HS-27A (cell line): ENCODE data around the gene CD200.

ENCODE experiments used
- DNase-seq: peaks from one replicate; pipeline ENCODE4 v3.0.0-alpha.2; 2012; ENCODE audit warnings: low read depth, missing footprints

Gene CD200

DNA sequence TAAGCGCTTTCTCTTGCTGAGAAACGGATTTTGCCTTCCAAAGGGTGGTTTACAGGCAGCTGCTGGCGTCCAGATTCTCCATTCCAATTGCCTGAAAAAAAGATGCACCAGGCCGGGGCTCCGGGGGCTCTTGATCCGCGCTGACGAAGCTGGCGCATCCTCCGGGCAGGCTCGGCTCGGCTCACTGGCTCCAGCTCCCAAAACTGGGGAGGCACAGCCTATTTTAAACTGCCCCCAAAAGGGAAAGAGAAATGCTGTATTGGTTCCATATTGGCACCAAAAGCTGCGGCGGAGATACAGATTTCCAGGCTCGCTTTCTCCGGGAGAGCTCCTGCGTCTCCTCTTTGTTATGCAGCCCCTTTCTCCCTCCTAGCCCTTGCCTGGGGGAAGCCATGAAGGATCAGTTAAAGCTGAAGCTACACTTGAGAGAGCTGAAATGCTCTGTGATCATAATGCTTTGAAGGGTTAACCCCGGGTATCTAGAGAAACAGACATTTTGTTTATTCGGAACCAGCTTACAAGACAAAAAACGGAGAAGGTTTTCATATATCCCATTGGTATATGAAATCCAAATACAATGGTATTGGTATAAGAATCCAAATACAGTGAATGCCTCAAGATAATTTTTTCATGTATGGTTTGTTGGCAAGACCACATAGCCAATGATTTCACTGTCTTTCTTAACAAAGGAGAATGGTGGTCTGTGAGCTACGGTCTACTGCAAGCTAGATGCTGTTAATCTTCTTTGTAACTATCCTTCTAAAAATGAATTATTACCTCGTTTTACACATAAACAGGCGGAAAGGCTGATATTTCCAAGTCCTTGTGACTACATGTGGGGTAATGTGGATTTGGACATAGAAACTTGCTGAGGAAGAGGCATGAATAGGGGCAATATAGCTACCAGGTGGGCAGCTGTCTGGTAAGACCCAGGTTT is 693 bp downstream of the CD200 start:
- no peak for DNase-seq

DNA sequence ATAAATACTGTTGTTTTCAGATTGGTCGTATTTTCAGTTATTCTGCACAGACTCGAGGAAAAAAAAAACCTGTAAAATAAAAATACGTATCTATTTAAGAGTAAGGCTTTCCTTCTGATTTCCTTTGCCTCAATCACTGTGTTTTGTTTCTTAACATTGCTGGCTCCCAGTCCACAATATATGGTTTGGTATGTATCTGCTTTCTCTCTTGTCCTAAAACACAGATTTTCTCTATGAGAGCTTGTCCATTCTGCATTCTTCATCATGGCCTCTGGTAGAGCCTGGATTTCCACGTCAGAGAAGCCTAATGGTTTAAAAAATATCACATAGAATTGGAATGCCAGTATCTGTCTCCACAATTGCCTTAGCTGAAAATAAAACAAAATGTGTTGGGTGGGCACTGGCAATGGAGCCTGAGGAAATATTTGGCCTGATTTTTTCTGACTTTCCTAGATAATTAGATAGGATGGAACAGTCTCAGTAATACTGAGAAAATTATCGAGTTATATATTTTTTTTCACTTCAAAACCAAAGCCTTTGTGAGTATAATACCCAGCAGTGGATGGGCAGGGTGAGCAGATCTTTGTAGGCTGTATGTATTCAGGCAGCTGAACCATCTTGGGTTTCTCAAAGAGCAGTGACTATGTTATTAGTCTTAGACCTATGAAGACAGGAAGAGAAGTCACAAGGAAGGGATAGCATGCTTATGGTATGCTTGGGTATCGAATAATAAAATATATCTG is 1.9 kb downstream of the CD200 start:
- no peak for DNase-seq

DNA sequence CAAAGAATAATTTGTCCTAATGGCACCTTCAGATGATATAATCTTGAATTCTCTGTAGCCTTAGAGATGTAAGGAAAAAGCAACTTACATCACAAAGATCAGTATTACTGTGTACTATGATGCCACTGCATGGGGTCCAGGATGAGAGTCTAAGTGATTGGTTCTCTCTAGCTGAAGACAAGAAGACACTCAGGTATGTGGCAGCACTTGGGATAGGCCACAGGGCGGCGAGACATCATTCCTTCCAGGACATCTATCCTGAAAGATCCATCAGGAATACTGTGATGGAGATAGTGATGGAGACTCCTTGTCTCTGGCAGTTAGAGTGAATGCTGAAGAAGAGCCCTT is 2.5 kb downstream of the CD200 start:
- no peak for DNase-seq

DNA sequence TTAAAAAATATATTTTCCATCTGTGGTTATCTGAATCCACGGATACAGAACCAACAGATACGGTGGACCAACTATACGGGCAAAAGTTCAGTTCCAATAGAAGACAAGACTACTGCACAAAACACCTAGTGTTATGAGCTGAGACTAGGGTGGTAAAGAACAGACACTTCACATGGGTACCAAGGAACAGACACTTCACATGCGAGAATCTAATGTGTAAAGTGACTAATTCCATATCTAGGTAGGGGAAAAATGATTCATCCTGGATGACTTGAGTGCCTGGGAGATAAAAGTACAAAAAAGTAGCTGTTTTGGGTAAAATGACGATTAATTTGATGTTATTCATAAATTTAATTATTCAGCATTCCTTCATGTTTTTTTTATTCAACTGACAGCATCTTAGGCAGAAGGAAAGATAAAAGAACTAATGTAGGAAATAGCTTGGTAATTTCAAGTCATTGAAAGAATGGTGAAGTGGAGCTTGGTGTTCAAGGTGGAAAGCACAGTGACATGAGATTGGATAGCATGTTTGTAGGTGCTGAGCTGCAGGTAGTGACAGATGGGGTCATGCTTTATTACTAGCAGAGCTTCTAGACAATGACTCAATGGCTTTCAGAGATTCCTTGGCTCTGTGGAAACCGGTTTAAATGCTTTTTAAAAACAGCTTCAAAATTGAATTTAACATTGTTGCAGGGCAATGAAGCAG is 5.2 kb downstream of the CD200 start:
- no peak for DNase-seq

DNA sequence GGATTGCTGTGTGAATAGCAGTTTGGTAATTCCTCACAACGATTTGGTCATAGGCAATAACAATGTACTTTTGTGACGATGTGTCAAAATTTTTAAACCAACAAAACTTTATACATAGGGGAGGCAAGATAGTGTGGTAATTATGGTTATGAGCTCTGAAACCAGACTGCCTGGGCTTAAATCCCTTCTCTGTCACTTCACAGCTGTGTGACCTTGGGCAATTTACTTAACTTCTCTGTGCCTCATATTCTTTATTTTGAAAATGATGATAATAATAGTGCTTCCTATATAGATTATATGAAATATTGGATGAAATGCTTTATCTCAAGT is 5.7 kb downstream of the CD200 start:
- no peak for DNase-seq

DNA sequence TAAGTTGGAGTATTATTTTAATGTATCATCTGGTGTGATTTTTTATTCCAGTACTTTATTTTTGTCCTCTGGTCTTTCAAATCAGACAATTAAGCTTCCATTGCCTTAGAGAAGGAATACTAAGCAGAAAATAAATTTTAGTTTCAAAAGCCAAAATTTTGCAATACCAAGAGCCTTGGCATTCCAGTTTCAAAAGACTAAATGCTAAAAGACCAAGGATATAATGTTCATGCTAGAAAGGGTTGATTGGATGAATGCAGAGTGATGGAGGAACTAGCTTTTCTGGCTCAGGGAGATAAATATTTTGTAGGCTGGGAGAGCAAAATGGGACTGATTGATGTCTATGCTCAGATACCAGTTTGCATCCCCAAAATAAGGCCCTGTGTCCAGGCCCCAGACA is 6.2 kb downstream of the CD200 start:
- no peak for DNase-seq

DNA sequence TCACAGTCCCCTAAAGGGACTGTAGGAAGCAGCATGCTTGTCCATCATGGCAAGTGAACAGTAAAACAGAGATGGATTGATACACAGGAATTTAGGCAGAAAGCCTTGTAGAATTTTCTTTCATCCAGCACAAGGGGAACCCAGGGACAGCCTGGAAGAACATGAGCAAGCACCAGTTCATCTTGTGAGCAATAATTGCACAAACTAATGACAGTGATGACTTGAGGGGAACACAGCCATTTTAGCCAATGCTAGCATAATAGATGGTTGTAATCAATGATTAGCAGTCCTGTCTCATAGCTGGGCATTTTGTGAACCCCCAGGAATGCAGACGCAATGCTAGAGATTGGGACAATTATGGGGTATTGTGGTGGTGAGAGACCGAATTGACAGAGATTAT is 6.7 kb downstream of the CD200 start:
- no peak for DNase-seq

DNA sequence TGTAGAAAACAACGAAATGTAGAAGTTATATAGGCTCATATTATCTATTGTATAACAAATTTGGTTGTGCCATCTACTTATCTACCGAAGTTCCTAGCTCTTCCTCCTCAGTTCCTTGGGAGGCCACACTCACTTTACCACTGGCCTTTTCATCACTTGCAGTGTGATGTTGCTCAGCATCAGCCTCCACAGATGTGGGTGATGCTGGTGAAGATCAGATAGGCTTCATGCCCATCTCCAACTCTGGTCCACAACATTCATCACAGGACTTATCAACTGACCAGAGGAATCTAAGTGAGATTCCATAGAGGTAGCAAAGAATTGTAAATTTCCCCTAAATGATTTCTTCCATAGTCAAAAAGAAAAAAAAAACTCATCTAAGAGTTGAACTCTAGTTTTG is 8.4 kb downstream of the CD200 start:
- DNase-seq = no peak

DNA sequence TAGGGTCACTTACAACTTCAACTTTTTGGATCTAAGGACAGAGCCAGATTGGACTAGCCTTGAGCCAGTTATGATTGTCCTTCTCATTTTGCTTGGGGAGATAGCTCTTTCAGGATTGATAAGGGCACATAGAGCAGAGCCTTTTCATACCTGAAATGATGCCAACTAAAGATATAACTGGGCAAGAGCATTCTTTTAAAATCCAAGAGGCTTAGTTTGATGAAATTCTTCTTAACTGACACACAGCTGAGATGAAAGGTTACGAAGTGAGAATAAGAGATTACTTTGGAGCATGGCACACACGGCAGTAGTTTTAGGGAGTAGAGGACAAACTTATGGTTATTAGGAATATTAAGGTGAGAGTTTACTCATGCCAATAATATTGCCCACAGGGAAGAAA is 12.7 kb downstream of the CD200 start:
- DNase-seq = no peak

DNA sequence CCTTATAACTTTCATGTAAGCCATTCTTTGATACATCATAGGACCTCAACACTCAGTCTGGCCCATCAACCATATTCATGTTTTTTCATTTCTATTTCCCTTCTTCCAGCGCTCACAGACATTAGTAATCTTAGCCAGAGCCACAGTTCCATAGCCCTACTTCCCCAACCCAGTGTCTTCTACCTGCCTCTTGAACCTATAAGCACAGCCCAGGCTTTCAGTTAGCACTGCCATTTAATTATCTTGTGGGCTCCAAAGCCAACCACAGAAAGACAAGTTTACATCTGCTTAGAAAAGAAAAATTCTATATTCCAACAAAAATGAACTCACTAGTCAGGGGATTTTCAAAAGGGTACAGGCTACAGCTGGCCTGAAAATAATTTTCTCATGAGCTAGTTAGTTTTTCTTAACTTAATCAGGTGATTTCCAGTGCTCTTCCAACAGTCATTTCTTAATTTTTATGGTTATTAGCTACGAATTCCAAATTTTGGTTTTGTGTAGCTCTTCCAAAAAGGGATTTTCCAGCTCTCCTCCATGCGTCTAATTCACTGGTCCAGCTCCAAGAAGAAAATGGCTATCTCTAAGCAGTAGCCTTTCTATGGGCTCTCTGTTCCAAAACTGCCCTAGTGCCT is 13.7 kb downstream of the CD200 start:
- DNase-seq = no peak

DNA sequence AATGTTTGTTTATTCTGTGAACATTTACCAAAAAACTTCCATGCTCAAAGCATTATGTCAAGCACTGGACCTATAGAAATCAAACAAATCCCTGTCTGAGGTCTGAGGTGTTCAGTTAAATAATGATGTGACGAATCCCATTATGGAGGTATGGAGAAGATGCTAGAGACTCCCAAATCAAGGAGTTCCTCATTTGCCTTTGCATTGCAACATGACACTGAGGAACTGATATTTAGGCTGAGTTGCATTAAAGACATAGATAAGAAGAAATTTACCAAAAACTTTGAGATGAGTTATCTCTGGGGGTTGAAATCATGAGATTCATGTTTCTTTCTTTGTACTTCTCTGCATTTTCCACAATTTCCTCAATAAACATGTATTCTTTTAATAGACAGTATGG is 16.0 kb downstream of the CD200 start:
- DNase-seq = no peak

DNA sequence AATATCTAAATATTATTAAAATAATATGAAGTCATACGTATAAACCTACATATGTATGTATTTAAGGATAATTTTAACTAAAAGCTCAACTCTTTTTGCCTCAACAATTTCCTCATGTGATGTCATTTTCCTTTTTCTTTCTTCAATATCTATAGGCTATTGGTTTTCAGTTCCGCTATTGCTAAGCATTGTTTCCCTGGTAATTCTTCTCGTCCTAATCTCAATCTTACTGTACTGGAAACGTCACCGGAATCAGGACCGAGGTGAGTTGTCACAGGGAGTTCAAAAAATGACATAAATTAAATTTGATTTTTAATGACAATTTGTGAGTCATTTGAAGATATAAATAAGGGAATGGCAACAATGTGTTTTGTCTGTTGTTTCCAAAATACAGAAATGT is 16.6 kb downstream of the CD200 start:
- no peak for DNase-seq

DNA sequence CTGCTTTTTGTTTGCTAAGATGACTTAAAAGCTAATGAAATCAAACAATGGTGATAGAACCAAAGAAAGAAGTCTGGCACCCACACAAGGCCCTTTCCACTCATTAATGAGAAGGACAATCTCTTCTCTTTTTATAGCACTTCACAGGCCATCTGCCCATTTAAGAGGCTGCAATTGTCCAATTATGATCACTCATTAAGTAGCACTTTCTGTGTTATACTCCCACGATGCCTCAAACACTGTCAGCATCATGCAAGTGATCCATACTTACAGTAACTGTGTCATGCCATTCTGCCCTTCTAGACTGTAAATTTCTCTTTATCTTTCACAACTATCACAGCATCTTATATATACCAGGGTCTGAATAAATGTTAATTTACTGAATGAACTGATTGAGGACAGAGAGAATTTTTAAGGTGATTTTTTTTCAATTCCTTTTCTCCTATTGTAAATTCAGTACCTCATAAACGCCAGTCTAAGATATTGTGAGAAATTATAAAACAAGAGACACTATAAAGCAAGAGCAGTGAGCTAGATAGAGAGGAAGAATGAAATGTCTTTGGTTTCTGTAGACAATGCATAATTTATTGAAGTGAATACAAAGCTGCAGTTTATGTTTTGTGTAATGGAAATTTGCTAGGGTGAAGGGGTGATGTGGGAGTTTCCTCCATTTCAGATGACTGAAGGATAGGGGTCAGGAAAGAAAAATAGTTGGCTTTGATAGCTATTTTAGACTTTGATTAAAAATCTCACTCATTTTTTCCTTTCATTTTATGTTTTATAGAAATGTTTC is 17.3 kb downstream of the CD200 start:
- no peak for DNase-seq

DNA sequence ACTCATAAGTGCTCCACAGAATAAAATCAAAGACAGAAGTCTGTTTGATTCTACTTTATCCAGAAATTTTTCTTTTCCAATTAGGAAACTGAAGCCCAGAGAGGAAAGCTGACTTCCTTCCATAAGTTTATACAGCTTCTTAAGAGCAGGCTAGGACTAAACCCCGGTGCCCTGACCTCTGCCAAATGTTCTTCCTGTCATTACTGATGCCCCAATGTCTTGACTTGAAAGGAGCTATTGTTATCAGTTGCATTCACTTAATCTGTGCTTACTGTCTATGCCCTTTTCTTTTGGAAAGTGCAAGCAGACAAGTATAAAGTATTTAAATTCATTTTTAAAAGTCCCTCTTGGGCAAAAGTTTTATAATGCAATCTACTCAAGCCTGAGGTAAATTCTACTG is 18.1 kb downstream of the CD200 start:
- DNase-seq = no peak

DNA sequence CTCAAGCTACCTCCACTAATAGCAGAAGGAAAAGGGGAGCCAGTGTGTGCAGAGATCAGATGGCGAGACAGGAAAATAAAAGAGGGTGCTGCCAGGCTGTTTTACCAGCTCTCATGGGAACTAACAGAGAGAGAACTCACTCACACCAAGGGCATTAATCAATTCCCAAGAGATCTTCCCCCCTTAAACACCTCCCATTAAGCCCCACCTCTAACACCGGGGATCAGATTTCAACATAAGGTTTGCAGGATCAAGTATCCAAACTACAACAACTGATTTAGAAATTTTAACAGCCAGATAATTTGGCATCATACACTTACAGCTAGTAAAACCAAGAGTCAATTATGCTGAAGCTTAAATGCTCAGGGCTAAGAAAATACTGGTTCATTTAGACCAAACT is 18.9 kb downstream of the CD200 start:
- no peak for DNase-seq

DNA sequence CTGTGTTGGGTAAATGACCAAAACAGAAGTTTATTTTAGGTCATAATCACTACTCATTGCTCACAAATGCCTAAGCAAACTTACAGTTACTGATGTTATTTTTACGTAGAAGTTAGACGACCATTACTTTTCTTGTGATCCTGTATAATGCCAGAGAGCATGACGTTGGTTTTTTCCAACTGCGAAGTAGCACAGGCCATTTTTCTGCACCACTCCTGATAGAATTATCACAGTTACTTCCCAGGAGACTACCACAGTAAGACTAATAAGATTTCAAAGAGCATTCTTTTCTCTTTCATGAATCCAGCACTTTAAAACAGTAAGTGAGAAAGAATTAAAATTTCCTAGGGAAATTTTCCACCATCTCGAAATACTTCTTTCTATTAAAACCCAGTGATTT is 19.8 kb downstream of the CD200 start:
- DNase-seq = no peak

DNA sequence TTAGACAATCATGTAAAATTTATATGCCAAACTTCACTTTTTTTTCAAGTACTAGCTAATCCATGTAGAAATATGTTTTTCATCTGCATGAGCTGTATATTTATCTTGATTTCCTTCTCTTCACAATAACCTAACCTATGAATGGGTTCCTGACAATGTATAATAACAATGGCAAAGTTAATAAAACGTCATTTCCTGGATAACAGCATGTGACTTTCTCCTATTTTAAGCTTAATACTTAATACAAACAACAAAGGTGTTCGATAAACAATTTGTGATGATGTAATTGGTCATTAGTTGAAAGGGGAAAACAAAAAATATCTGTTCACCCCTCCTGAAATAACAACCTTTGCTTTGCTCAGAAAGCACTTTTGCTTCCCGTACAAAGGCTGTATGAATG is 20.4 kb downstream of the CD200 start:
- no peak for DNase-seq

DNA sequence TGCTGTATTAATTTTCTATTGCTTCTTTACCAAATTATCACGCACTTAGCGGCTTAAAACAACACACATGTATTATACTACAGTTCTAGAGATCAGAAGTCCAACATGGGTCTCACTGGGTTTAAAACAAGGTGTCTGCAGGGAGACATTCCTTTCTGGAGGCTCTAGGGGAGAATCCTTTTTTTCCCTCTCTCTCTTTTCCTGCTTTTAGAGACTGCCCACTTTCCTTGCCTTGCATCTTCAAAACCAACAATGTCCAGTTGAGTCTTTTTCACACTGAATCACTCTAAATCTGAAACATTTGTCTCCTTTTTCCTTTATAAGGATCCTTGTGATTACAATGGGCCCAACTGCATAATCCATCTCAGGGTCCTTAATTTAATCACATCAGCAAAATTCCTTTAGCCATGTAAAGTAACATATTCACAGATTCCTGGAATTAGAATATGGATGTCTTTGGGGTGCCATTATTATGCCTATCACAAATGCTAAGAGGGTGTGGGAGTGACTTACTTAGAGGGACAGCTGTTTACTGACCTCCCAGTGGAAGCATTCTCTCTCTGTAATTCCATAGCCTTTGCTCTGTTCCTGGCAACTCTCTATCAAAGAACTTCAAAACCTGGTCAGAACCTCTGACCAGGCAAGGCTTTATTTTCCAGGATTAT is 21.8 kb downstream of the CD200 start:
- no peak for DNase-seq

DNA sequence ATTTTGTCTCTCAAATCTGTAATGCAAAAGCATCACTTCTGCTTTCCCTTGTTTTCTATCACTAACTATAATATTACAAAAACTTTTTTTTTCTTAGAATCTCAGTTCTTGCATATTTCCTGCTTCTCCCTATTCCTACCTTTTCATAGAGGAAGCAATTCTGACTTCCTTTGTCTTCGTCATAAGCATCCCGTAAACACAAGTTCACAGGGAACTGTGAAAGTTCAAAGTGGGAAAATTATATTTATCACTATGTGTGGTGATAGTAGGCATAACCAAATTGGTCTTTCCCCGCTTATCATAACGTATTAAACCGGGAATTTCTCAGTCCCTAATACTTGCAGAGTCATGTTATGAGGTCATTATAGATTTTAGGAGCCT is 22.3 kb downstream of the CD200 start:
- no peak for DNase-seq

DNA sequence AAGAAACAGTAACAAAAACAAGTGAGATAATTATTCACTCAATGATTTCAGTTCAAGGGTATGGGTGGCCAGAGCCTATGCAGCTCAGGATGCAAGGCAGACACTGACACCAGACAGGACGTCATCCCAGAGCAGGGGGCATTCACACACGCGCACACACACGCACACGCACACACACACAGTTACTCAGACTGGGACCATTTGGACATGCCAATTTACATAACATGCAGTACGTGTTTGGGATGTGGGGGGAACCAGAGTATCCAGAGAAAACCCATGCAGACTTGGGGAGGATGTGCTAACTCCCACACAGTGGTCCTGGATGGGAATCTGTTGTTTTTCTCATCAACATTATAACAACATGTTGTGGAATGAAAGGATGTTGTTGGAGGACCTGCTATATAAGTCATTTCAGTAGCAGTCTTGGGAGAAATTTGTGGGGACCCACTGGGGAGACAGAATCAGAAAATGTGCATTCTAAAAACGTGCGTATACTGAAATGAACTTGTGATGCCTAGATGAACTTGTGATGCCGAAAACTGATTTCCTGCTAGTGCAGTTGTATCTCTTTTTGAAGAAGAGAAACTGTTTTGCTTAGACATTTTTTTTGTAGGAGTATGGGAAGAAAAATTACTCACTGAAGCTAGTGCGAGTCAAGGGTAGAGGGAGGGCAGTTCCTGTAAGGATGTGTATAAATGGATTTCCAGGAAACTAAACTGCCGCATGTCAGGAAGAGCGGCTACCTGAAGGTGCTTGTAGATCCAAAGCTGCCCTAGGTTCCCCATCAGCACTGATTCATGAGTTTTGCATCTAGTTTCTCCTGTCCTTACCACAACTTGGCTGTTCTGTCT is 25.2 kb downstream of the CD200 start:
- DNase-seq = no peak
